Endothelial cell of umbilical vein (primary cell): ENCODE data around the gene LENEP. TPM values are rescaled to one million over a fixed set of nuclear protein-coding genes. Genes with fewer than 3 reads are reported as not detected.

Experiments used
- BruUV-seq: library from RNA; stranded (reverse); fragments of 400-500 nt; replicated peaks from 2 replicates; lab custom pipeline; 2021; lab: Mats Ljungman, UMichigan
- CTCF ChIA-PET: fragments of 300-600, 350-600 bp; sonication (Branson Sonifier 250); formaldehyde crosslinking; loops from one replicate; lab custom pipeline; 2021; ENCODE audit warnings: antibody characterized with exemption, inconsistent platforms; lab: Charles Lee
- POLR2A ChIA-PET: fragments of 300-600, 350-600 bp; sonication (Branson Sonifier 250); formaldehyde crosslinking; loops from one replicate; lab custom pipeline; 2021; ENCODE audit warnings: antibody characterized with exemption, inconsistent platforms; lab: Charles Lee
- DNase-seq: peaks from one replicate; pipeline ENCODE4 v3.0.0-alpha.2; 2011; ENCODE audit warnings: low read depth, low spot score
- FAIRE-seq: peaks from 2 replicates; lab custom pipeline; 2011; peaks lifted over from hg19 to GRCh38; lab: Jason Lieb, UNC
- H2AFZ ChIP-seq: 2 replicates; pipeline ENCODE4 v1.6.0; 2012; ENCODE audit warnings: low read depth, low read length, control low read depth, inconsistent platforms
- H3K27ac ChIP-seq: 2 replicates; pipeline ENCODE4 v1.5.1; 2011; ENCODE audit warnings: low read depth, mild to moderate bottlenecking, control low read depth, low read length, moderate library complexity; ENCODE audit not compliant: insufficient read depth
- H3K27me3 ChIP-seq, 2 experiments: 2 replicates each; pipeline versions ENCODE4 v1.6.0 to v1.6.1; 2011; ENCODE audit warnings: low read length in 2 of 2, mixed read lengths in 1 of 2; ENCODE audit not compliant: control insufficient read depth in 2 of 2, insufficient read depth in 2 of 2
- H3K36me3 ChIP-seq, 2 experiments: 2 replicates in 1 of 2; 3 replicates in 1 of 2; pipeline ENCODE4 v1.5.1; 2011; ENCODE audit warnings: low read length in 2 of 2, mild to moderate bottlenecking in 1 of 2, moderate library complexity in 1 of 2; ENCODE audit not compliant: control insufficient read depth in 2 of 2, insufficient read depth in 2 of 2; ENCODE audit errors: extremely low read depth in 1 of 2
- H3K4me1 ChIP-seq: 3 replicates; pipeline ENCODE4 v1.5.1; 2011; ENCODE audit warnings: mild to moderate bottlenecking, low read length; ENCODE audit not compliant: control insufficient read depth, insufficient read depth; ENCODE audit errors: extremely low read depth
- H3K4me2 ChIP-seq: 2 replicates; pipeline ENCODE4 v1.6.1; 2011; ENCODE audit warnings: low read length, control low read depth, mixed read lengths; ENCODE audit not compliant: insufficient read depth
- H3K4me3 ChIP-seq, 3 experiments: fragments of 200-600 bp in 1 of 3; sonication (generic), shearing (Covaris generic) in 1 of 3; replicated peaks in 1 of 3; 2 replicates each; pipeline ENCODE4 v1.5.1; 2011 to 2016; ENCODE audit warnings: control low read depth in 3 of 3, low read length in 3 of 3, mild to moderate bottlenecking in 2 of 3, inconsistent platforms in 1 of 3, low read depth in 1 of 3, moderate library complexity in 1 of 3; ENCODE audit not compliant: insufficient read depth in 1 of 3
- H3K79me2 ChIP-seq: 2 replicates; pipeline ENCODE4 v1.6.0; 2012; ENCODE audit warnings: low read length, inconsistent platforms; ENCODE audit not compliant: control insufficient read depth, insufficient read depth
- H3K9ac ChIP-seq: replicated peaks from 2 replicates; pipeline ENCODE3; 2011; ENCODE audit warnings: low read length, control low read depth; ENCODE audit not compliant: insufficient read depth; ENCODE audit errors: extremely low read depth
- H3K9me1 ChIP-seq: replicated peaks from 3 replicates; pipeline ENCODE4 v1.6.0; 2011; ENCODE audit warnings: mild to moderate bottlenecking, low read length; ENCODE audit not compliant: control insufficient read depth, insufficient read depth; ENCODE audit errors: extremely low read depth
- H3K9me3 ChIP-seq: replicated peaks from 2 replicates; pipeline ENCODE4 v1.5.1; 2012; ENCODE audit warnings: low read length, inconsistent platforms; ENCODE audit not compliant: control insufficient read depth, insufficient read depth
- H4K20me1 ChIP-seq: replicated peaks from 2 replicates; pipeline ENCODE3; 2011; ENCODE audit warnings: mild to moderate bottlenecking, low read length; ENCODE audit not compliant: control insufficient read depth, insufficient read depth; ENCODE audit errors: extremely low read depth
- EZH2 ChIP-seq: IDR thresholded peaks from 2 replicates; pipeline ENCODE4 v1.6.1; 2012; ENCODE audit warnings: borderline replicate concordance, low read depth, mild to moderate bottlenecking, moderate library complexity, low read length, inconsistent platforms; ENCODE audit not compliant: severe bottlenecking
- FOS ChIP-seq: IDR thresholded peaks from 2 replicates; pipeline ENCODE4 v1.6.1; 2011; ENCODE audit warnings: mild to moderate bottlenecking, low read length, moderate library complexity, borderline replicate concordance; ENCODE audit not compliant: insufficient read depth
- JUN ChIP-seq: IDR thresholded peaks from 2 replicates; pipeline ENCODE4 v1.6.1; 2011; ENCODE audit warnings: borderline replicate concordance, low read depth; ENCODE audit not compliant: insufficient read length, insufficient read depth
- MYC ChIP-seq: IDR thresholded peaks from one replicate; pipeline ENCODE4 v1.6.1; 2011; ENCODE audit warnings: mild to moderate bottlenecking, low read depth, low read length
- dilution Hi-C: fragments of 300-500 bp; cut with MboI; formaldehyde crosslinking; loops from one replicate; pipeline ENCODE4 v1.15.0; 2019; ENCODE audit warnings: low sequenced_read_pairs; ENCODE audit not compliant: extremely low pct_ligation_motif_present
- intact Hi-C: fragments of 100-400 bp; cut with micrococcal nuclease; formaldehyde crosslinking; loops from one replicate; pipeline ENCODE4 v1.10.0; 2022
- polyA plus RNA-seq, 4 experiments: library from polyadenylated mRNA; depleted of rRNA in 3 of 4; stranded (reverse) in 3 of 4; unstranded in 1 of 4; fragments of >200 nt; gene quantifications; 2 replicates each; pipeline versions ENCODE4 v1.2.1 to v1.2.3, GENCODE V29; 2011 to 2012; ENCODE audit warnings: missing spikeins in 1 of 4
- total RNA-seq: library from RNA; stranded (reverse); gene quantifications from 2 replicates; pipeline ENCODE4 v1.2.3, GENCODE V29; 2021
- TF ChIP-seq, protein P1 (sequence below), 2 donors: IDR thresholded peaks; 1 replicate in 1 of 2; 2 replicates in 1 of 2; pipeline ENCODE4 v1.5.1; 2011; ENCODE audit warnings: low read length in 2 of 2, mild to moderate bottlenecking in 2 of 2, moderate library complexity in 2 of 2, control low read depth in 1 of 2, inconsistent platforms in 1 of 2, low read depth in 1 of 2; ENCODE audit not compliant: insufficient read depth in 1 of 2; ENCODE audit errors: extremely low read depth in 1 of 2

The LENEP gene
- total and polyA plus RNA-seq, 2 donors (not counting 3 experiments of a cell fraction or from before 2014, with no cell fraction given) = 0.64 TPM; not detected in 1

DNA sequence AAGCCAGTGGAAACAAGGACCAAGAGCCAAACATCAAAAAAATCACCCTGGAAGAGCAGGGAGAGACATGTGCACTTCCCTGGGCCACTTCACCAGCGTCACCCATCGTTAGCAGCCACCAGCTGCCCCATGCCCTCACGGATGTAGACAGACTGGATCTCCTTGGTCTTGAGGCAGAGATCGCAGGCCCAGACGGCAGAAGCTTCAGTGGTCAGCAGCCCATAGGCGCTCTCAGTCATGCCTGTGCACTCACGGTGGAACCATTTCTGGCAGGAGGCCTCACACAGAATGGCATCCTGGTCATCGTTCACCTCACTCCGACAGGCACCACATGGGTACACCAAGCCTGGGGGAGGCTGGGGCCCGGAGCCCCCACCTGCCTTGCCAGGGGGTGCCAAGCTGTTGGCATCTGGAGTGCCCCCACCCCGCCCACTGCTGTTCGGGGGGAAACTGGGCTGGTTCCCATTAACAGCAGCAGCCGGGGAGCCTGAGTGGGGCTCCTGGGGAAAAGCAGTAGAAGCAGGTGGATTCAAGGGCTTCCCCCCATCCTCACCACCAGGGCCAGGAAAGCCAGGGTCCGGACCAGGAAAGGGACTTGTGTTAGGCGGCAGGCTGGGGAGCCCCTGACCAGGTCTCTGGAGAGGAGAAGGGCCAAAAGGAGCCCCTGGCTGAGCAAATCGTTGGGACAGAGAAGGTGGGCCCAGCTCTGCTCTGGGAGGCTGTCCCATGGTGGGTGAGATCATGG is 34.5 kb upstream of the LENEP start:
- FAIRE-seq = no peak
- Histone ChIP-seq H3K4me2 (no peak overlapping the region), H3K9ac (no peak overlapping the region), H3K9me1 (no peaks in the 10 kb centered on the region), H3K27ac (no peak overlapping the region), H3K4me3 (no peak overlapping the region), H2AFZ (no peak overlapping the region), H3K36me3 (peaks cover 0 to 17% of the 10 kb centered on the region in 2 experiments), H3K9me3 (no peaks in the 10 kb centered on the region), H3K79me2 (peaks cover 9% of the 10 kb centered on the region), H4K20me1 (no peaks in the 10 kb centered on the region), H3K27me3 (no peaks in the 10 kb centered on the region), H3K4me1 (peaks cover 33% of the 10 kb centered on the region)
- POLR2A ChIA-PET = no interaction called here
- DNase-seq = no peak
- dilution Hi-C loops (no loop called here), intact Hi-C loops (no loop called here)
- no TSS peak for BruUV-seq
- TF ChIP-seq MYC (no peak), EZH2 (no peak)
- CTCF ChIA-PET = interaction anchor here (1.2 to 1.4 kb wide), 2 partner anchors 15 to 59 kb away, joined by 3 to 4 read pairs; no protein-coding TSS in a partner anchor

DNA sequence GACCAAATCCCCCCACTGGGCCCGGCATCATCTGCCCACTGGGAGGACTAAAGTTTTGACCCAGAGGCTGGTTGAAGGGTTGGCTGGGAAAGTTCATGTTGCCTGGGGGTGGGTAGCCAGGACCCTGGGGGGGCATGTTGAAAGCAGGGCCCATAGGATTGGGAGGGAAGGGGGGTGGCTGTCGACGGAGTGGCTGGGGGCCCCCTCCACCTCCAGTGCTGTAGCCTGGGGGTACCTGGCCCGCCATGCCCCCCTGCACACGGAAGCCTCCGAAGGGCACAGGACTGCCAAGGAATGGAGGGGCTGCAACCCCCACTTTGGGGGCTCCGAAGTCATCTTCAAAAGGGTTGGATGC is 34.0 kb upstream of the LENEP start:
- no peaks in the 10 kb centered on the region for H4K20me1 ChIP-seq
- CTCF ChIA-PET = no interaction called here
- no peaks in the 10 kb centered on the region for H3K9me1 ChIP-seq
- no peaks in the 10 kb centered on the region for H3K27me3 ChIP-seq
- H3K27ac ChIP-seq = no peak overlapping the region
- intact Hi-C loops (no loop called here), dilution Hi-C loops (no loop called here)
- peaks cover 33% of the 10 kb centered on the region for H3K4me1 ChIP-seq
- FAIRE-seq (no peak), DNase-seq (no peak)
- H3K36me3 ChIP-seq = peaks cover 1 to 21% of the 10 kb centered on the region in 2 experiments
- no peak overlapping the region for H2AFZ ChIP-seq
- BruUV-seq = no TSS peak
- H3K4me2 ChIP-seq = no peak overlapping the region
- no peak overlapping the region for H3K4me3 ChIP-seq
- POLR2A ChIA-PET = interaction anchor here (2.6 kb wide), 1 partner anchor 14 kb away, joined by 24 read pairs; no protein-coding TSS in a partner anchor
- H3K9me3 ChIP-seq = no peaks in the 10 kb centered on the region
- TF ChIP-seq JUN (no peak), MYC (no peak), FOS (no peak)
- TF ChIP-seq, protein P1, sequence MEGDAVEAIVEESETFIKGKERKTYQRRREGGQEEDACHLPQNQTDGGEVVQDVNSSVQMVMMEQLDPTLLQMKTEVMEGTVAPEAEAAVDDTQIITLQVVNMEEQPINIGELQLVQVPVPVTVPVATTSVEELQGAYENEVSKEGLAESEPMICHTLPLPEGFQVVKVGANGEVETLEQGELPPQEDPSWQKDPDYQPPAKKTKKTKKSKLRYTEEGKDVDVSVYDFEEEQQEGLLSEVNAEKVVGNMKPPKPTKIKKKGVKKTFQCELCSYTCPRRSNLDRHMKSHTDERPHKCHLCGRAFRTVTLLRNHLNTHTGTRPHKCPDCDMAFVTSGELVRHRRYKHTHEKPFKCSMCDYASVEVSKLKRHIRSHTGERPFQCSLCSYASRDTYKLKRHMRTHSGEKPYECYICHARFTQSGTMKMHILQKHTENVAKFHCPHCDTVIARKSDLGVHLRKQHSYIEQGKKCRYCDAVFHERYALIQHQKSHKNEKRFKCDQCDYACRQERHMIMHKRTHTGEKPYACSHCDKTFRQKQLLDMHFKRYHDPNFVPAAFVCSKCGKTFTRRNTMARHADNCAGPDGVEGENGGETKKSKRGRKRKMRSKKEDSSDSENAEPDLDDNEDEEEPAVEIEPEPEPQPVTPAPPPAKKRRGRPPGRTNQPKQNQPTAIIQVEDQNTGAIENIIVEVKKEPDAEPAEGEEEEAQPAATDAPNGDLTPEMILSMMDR (IDR thresholded peaks at IDR 0.05; ENCODE audit: extremely low read depth in 1 of 2, insufficient read depth in 1 of 2, low read depth in 1 of 2, low read length in 2 of 2) = no peak
- H3K79me2 ChIP-seq = peaks cover 9% of the 10 kb centered on the region
- no peak overlapping the region for H3K9ac ChIP-seq
